Amygdala (tissue), 56 donors: Measurements from ENCODE around the gene TSHZ1.
"Not testable (repeated sequence)": the region's sequence is repeated elsewhere in the genome, so short reads cannot be mapped to it uniquely, and the experiment has no call there.

ENCODE experiments used
- DNase-seq, 56 donors: peaks; one replicate each; lab custom pipeline; 2025; lab: John Stamatoyannopoulos, UW

Gene TSHZ1

GRCh38 chr18:75293591-75293990 is 83.0 kb downstream of the TSHZ1 start:
- DNase-seq, result no peak

GRCh38 chr18:75297731-75298130 is 87.1 kb downstream of the TSHZ1 start:
- DNase-seq, result no peak

- no peak for DNase-seq
Observed at GRCh38 chr18:75304678-75305557, 94.3 kb downstream of the TSHZ1 start.

- no peak for DNase-seq
Observed at GRCh38 chr18:75305984-75306383, 95.4 kb downstream of the TSHZ1 start.

- no peak for DNase-seq
Observed at GRCh38 chr18:75307530-75307929, 96.9 kb downstream of the TSHZ1 start.

GRCh38 chr18:75309564-75309963 is 99.0 kb downstream of the TSHZ1 start:
- DNase-seq, result no peak

- no peak for DNase-seq
Observed at GRCh38 chr18:75314117-75314516, 103.5 kb downstream of the TSHZ1 start.

- no peak for DNase-seq
Observed at GRCh38 chr18:75314606-75315005, 104.0 kb downstream of the TSHZ1 start.

GRCh38 chr18:75316223-75316622 is 105.6 kb downstream of the TSHZ1 start:
- DNase-seq, result no peak

- no peak for DNase-seq
Observed at GRCh38 chr18:75316826-75317225, 106.2 kb downstream of the TSHZ1 start.

- no peak for DNase-seq
Observed at GRCh38 chr18:75317300-75317699, 106.7 kb downstream of the TSHZ1 start.

GRCh38 chr18:75317703-75318102 is 107.1 kb downstream of the TSHZ1 start:
- DNase-seq, result no peak

GRCh38 chr18:75319905-75320304 is 109.3 kb downstream of the TSHZ1 start:
- DNase-seq, result no peak

- no peak for DNase-seq
Observed at GRCh38 chr18:75320506-75320905, 109.9 kb downstream of the TSHZ1 start.

GRCh38 chr18:75321431-75321830 is 110.8 kb downstream of the TSHZ1 start:
- DNase-seq, result no peak

GRCh38 chr18:75322206-75322605 is 111.6 kb downstream of the TSHZ1 start:
- no peak for DNase-seq

GRCh38 chr18:75323821-75324585 is 113.4 kb downstream of the TSHZ1 start:
- no peak for DNase-seq

GRCh38 chr18:75324686-75325257 is 114.2 kb downstream of the TSHZ1 start:
- DNase-seq, result no peak

- DNase-seq, result not testable (repeated sequence)
Observed at GRCh38 chr18:75329753-75330152, 119.2 kb downstream of the TSHZ1 start.

- no peak for DNase-seq
Observed at GRCh38 chr18:75330308-75330707, 119.7 kb downstream of the TSHZ1 start.

GRCh38 chr18:75334869-75335268 is 124.3 kb downstream of the TSHZ1 start:
- DNase-seq, result no peak
